Measurements from ENCODE around the gene KIF6.

KIF6 gene

DNA sequence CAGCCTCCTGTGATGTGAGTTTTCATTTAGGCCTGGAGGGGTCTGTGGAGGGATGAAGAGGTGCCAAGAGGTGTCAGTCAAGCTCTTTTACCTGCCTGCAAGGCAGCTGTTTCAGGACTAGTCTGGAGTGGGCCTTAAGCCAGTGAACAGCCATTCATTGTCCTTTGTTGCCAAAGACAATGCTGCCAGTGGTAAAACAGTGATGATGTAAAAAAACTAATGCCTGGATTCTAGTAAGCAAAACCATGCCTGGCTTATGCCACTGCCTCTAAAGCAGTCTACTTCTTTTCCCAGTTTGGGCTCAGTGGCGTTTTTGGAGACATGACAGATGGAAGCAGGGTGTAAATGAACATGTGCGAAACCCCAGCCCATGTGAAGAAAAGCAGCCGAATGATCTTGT, 309.2 kb downstream of the KIF6 start:
- peaks cover 3% of the 10 kb centered on the region for H3K27me3 Mint-ChIP-seq
- H3K27ac Mint-ChIP-seq = no peak overlapping the region
- no peaks in the 10 kb centered on the region for H3K36me3 Mint-ChIP-seq
- ATAC-seq (ENCODE audit: low read depth) = no peak
- no peak overlapping the region for H3K4me3 Mint-ChIP-seq
- no peaks in the 10 kb centered on the region for H3K4me1 Mint-ChIP-seq
- no peak for DNase-seq (ENCODE audit: low spot score in 2 of 2)
- H3K9me3 Mint-ChIP-seq = no peaks in the 10 kb centered on the region

DNA sequence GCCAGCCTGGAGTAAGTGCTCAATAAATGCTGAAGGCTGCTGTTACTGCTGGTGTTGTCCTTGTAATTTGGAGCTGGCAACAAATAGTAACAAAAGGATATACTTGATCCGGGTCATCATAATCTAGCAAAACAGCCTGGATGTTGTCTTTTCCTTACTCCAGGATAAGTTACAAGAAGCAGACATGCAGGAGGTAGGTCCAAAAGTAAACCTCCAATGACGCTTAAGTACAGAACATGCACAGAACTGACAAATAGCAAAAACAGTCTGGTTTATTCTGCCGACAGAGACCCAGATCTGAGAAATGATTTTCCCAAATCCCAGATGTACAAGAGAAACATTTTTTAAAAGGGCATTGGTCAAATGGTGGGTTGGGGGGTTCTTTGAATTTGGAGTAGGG, 309.7 kb downstream of the KIF6 start:
- H3K4me3 Mint-ChIP-seq = no peak overlapping the region
- no peak overlapping the region for H3K27ac Mint-ChIP-seq
- H3K27me3 Mint-ChIP-seq = no peaks in the 10 kb centered on the region
- no peaks in the 10 kb centered on the region for H3K4me1 Mint-ChIP-seq
- ATAC-seq (ENCODE audit: low read depth) = no peak
- no peaks in the 10 kb centered on the region for H3K36me3 Mint-ChIP-seq
- no peaks in the 10 kb centered on the region for H3K9me3 Mint-ChIP-seq
- no peak for DNase-seq (ENCODE audit: low spot score in 2 of 2)

- H3K36me3 Mint-ChIP-seq = no peaks in the 10 kb centered on the region
- H3K4me3 Mint-ChIP-seq = no peak overlapping the region
- DNase-seq (ENCODE audit: low spot score in 2 of 2) (no peak), ATAC-seq (ENCODE audit: low read depth) (no peak)
- H3K9me3 Mint-ChIP-seq = no peaks in the 10 kb centered on the region
- H3K27me3 Mint-ChIP-seq = peaks cover 1% of the 10 kb centered on the region
- no peaks in the 10 kb centered on the region for H3K4me1 Mint-ChIP-seq
- H3K27ac Mint-ChIP-seq = no peak overlapping the region
Observed at GRCh38 chr6:39411465-39411864, 313.7 kb downstream of the KIF6 start.

- Mint-ChIP-seq H3K27me3 (peaks cover 3% of the 10 kb centered on the region), H3K4me3 (no peak overlapping the region), H3K9me3 (no peaks in the 10 kb centered on the region), H3K36me3 (no peaks in the 10 kb centered on the region), H3K27ac (no peak overlapping the region), H3K4me1 (no peaks in the 10 kb centered on the region)
- ATAC-seq (ENCODE audit: low read depth) (no peak), DNase-seq (ENCODE audit: low spot score in 2 of 2) (no peak)
Observed at GRCh38 chr6:39411001-39411400, 314.2 kb downstream of the KIF6 start.

DNA sequence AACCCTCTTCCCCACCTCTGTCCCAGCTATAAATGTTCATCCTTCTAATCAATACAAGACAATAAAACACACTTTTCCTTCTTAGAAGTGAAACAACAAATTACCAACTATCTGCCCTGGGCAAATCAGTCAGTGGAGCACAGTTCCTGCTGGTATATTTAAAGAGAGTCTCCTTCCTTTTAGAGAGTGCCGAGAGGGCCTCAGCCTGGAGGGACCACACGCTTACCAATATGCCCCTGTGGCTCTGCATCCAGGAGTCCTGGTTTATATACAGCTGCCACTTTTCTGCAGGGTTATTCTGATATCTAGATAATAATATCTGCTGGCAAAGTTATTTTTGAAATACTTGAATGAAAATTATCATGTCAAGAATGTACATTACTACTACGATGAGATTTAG, 315.3 kb downstream of the KIF6 start:
- DNase-seq (ENCODE audit: low spot score in 2 of 2) = no peak
- Mint-ChIP-seq H3K9me3 (no peaks in the 10 kb centered on the region), H3K4me1 (no peaks in the 10 kb centered on the region), H3K27me3 (peaks cover 3% of the 10 kb centered on the region), H3K4me3 (no peak overlapping the region), H3K36me3 (no peaks in the 10 kb centered on the region), H3K27ac (no peak overlapping the region)
- ATAC-seq (ENCODE audit: low read depth) = no peak

GRCh38 chr6:39407446-39407993, 317.7 kb downstream of the KIF6 start:
- Mint-ChIP-seq H3K9me3 (no peaks in the 10 kb centered on the region), H3K27ac (no peak overlapping the region), H3K4me3 (no peak overlapping the region), H3K36me3 (no peaks in the 10 kb centered on the region), H3K27me3 (peaks cover 3% of the 10 kb centered on the region), H3K4me1 (no peaks in the 10 kb centered on the region)
- no peak for ATAC-seq (ENCODE audit: low read depth)
- no peak for DNase-seq (ENCODE audit: low spot score in 2 of 2)

DNA sequence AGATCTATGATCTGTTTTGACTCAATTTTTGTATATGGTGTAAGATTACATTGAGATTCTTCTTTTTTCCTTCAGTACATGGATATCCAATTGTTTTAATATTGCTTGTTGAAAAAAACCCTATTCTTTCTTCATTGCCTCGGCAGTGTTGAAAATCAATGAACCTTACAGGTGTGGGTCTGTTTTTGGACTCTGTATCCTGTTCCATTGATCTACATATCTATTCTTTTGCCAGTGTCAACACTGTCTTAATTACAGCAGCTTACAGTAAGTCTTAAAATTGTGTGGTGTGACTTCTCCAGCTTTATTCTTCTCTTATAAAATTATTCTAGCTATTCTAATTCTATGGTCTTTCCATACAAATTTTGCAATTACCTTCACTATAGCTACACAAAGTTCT, 320.9 kb downstream of the KIF6 start:
- DNase-seq (ENCODE audit: low spot score in 2 of 2) = no peak
- no peak for ATAC-seq (ENCODE audit: low read depth)
- Mint-ChIP-seq H3K27ac (no peak overlapping the region), H3K9me3 (no peaks in the 10 kb centered on the region), H3K27me3 (peaks cover 3% of the 10 kb centered on the region), H3K4me1 (no peaks in the 10 kb centered on the region), H3K36me3 (no peaks in the 10 kb centered on the region), H3K4me3 (no peak overlapping the region)

DNA sequence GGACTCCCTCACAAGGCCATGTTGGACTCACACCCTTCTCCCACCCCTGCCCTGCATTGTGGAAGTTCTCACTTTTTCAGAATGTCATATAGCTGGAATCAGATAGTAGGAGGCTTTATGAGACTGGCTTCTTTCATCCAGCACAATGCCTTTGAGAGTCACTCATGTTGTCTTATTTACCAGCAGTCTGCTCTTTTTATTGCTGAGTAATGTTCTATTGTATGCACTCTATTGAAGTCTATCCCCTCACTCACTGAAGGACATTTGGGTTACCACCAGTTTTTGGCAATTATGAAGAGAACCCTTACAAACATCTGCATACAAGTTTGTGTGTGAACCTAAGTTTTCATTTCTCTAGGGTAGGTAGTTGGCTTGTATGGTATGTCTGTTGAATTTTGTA, 321.9 kb downstream of the KIF6 start:
- no peak for DNase-seq (ENCODE audit: low spot score in 2 of 2)
- Mint-ChIP-seq H3K27ac (no peak overlapping the region), H3K27me3 (peaks cover 3% of the 10 kb centered on the region), H3K4me3 (no peak overlapping the region), H3K36me3 (no peaks in the 10 kb centered on the region), H3K9me3 (no peaks in the 10 kb centered on the region), H3K4me1 (no peaks in the 10 kb centered on the region)
- no peak for ATAC-seq (ENCODE audit: low read depth)

GRCh38 chr6:39402239-39402751, 322.9 kb downstream of the KIF6 start:
- ATAC-seq (ENCODE audit: low read depth) (no peak), DNase-seq (ENCODE audit: low spot score in 2 of 2) (no peak)
- H3K9me3 Mint-ChIP-seq = no peaks in the 10 kb centered on the region
- no peak overlapping the region for H3K4me3 Mint-ChIP-seq
- peaks cover 3% of the 10 kb centered on the region for H3K27me3 Mint-ChIP-seq
- no peaks in the 10 kb centered on the region for H3K36me3 Mint-ChIP-seq
- H3K27ac Mint-ChIP-seq = no peak overlapping the region
- no peaks in the 10 kb centered on the region for H3K4me1 Mint-ChIP-seq

DNA sequence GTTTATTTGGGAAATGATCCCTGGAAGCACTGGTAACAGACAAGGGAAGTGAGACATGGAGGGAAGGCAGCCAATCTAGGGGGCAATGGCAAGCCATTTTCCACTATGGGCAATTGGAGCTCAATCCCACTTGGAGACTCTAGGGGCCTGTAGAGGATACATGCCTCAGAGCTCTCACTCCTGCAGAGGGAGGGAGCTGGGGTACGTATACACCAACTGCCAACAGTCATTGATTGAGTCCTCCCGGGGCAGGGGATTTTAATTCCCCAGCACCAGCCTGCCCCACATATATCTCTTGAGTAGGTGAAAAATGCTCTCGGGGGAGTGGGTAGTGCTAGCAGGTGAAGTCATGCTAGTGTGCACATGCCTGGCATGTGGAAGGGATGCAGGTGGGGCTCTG, 323.8 kb downstream of the KIF6 start:
- Mint-ChIP-seq H3K27me3 (peaks cover 2% of the 10 kb centered on the region), H3K36me3 (no peaks in the 10 kb centered on the region), H3K4me3 (no peak overlapping the region), H3K9me3 (no peaks in the 10 kb centered on the region), H3K4me1 (no peaks in the 10 kb centered on the region), H3K27ac (no peak overlapping the region)
- no peak for ATAC-seq (ENCODE audit: low read depth)
- no peak for DNase-seq (ENCODE audit: low spot score in 2 of 2)

DNA sequence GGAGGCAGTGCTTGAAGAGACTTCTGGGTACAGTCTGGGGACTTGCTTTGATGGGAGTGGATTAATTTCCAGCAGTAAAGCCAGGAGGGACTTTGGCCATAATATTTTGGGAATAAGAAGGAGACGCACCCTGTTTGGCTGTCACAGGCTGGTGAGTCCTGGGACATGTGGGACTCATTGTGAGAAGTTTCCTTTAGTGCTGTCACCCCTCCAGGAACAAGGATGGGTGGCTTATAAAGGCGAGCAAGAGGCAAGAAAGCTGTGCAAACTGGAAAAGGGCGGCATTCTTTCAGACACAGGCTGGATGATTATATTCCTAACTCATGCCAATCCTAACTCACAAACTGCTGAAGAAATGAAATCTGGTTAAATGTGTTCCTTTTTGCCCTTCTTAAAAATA, 325.2 kb downstream of the KIF6 start:
- Mint-ChIP-seq H3K36me3 (no peaks in the 10 kb centered on the region), H3K9me3 (no peaks in the 10 kb centered on the region), H3K27ac (no peak overlapping the region), H3K4me3 (no peak overlapping the region), H3K4me1 (no peaks in the 10 kb centered on the region), H3K27me3 (no peaks in the 10 kb centered on the region)
- no peak for ATAC-seq (ENCODE audit: low read depth)
- DNase-seq (ENCODE audit: low spot score in 2 of 2) = no peak

GRCh38 chr6:39396854-39397253, 328.4 kb downstream of the KIF6 start:
- no peak for DNase-seq (ENCODE audit: low spot score in 2 of 2)
- no peaks in the 10 kb centered on the region for H3K27me3 Mint-ChIP-seq

DNA sequence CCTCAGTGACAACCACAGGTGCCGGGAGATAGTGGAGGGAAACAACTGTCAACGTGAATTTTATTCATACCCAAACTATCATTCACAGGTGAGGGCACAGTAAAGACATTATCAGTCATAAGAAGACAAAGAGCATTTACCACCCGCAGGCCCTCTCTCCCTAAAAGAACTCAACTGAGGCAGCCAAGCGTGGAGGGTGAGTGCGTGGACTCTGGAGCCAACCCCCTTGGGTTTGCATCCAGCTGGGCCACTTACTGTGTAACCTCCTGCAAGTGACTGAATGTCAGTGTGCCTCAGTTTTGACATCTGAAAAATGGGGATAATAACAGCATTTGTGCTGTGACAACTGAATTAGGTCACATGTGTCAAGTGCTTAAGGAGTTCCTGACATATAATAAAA, 332.1 kb downstream of the KIF6 start:
- Mint-ChIP-seq H3K27ac (no peak overlapping the region), H3K9me3 (no peaks in the 10 kb centered on the region), H3K4me1 (peaks cover 8% of the 10 kb centered on the region), H3K27me3 (peaks cover 7% of the 10 kb centered on the region), H3K4me3 (no peak overlapping the region), H3K36me3 (no peaks in the 10 kb centered on the region)
- DNase-seq (ENCODE audit: low spot score in 2 of 2) (no peak), ATAC-seq (ENCODE audit: low read depth) (no peak)

More at GRCh38 chr6:39396854-39397253, 328.4 kb downstream of the KIF6 start:
- no peak for ATAC-seq (ENCODE audit: low read depth)
- H3K27ac Mint-ChIP-seq = no peak overlapping the region
- H3K9me3 Mint-ChIP-seq = no peaks in the 10 kb centered on the region
- H3K4me3 Mint-ChIP-seq = no peak overlapping the region
- H3K36me3 Mint-ChIP-seq = no peaks in the 10 kb centered on the region
- H3K4me1 Mint-ChIP-seq = no peaks in the 10 kb centered on the region

GRCh38 chr6:39391182-39391581, 334.0 kb downstream of the KIF6 start:
- ATAC-seq (ENCODE audit: low read depth) (no peak), DNase-seq (ENCODE audit: low spot score in 2 of 2) (no peak)
- Mint-ChIP-seq H3K27me3 (peaks cover 14% of the 10 kb centered on the region), H3K36me3 (no peaks in the 10 kb centered on the region), H3K4me1 (peaks cover 8% of the 10 kb centered on the region), H3K4me3 (no peak overlapping the region), H3K9me3 (no peaks in the 10 kb centered on the region), H3K27ac (no peak overlapping the region)

DNA sequence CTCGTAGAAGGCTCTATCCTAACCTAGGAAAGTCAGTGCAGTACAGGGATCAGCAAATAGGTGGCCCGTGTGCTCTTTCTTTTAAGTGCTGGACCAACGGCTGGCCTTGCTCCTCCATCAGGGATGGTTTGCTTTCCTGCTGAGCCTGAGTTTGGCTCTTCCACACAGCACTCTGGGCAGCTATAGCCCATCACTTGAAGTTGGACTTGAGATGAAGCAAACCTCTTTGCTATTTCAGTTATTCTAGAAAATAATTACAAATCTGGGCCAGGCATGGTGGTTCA, 335.8 kb downstream of the KIF6 start:
- no peak overlapping the region for H3K27ac Mint-ChIP-seq
- H3K36me3 Mint-ChIP-seq = no peaks in the 10 kb centered on the region
- ATAC-seq (ENCODE audit: low read depth) (no peak), DNase-seq (ENCODE audit: low spot score in 2 of 2) (no peak)
- H3K9me3 Mint-ChIP-seq = no peaks in the 10 kb centered on the region
- H3K4me1 Mint-ChIP-seq = peaks cover 8% of the 10 kb centered on the region
- peaks cover 16% of the 10 kb centered on the region for H3K27me3 Mint-ChIP-seq
- H3K4me3 Mint-ChIP-seq = no peak overlapping the region
